GM19395 (cell line): ENCODE measurements around the gene SMC6.

ENCODE experiments used
- ATAC-seq: cut with Tn5 transposase; IDR thresholded peaks from one replicate; pipeline ENCODE4 v1.9.1; 2021; ENCODE audit warnings: mild to moderate bottlenecking, moderate library complexity; ENCODE audit not compliant: unreplicated experiment

The SMC6 gene, protein sequence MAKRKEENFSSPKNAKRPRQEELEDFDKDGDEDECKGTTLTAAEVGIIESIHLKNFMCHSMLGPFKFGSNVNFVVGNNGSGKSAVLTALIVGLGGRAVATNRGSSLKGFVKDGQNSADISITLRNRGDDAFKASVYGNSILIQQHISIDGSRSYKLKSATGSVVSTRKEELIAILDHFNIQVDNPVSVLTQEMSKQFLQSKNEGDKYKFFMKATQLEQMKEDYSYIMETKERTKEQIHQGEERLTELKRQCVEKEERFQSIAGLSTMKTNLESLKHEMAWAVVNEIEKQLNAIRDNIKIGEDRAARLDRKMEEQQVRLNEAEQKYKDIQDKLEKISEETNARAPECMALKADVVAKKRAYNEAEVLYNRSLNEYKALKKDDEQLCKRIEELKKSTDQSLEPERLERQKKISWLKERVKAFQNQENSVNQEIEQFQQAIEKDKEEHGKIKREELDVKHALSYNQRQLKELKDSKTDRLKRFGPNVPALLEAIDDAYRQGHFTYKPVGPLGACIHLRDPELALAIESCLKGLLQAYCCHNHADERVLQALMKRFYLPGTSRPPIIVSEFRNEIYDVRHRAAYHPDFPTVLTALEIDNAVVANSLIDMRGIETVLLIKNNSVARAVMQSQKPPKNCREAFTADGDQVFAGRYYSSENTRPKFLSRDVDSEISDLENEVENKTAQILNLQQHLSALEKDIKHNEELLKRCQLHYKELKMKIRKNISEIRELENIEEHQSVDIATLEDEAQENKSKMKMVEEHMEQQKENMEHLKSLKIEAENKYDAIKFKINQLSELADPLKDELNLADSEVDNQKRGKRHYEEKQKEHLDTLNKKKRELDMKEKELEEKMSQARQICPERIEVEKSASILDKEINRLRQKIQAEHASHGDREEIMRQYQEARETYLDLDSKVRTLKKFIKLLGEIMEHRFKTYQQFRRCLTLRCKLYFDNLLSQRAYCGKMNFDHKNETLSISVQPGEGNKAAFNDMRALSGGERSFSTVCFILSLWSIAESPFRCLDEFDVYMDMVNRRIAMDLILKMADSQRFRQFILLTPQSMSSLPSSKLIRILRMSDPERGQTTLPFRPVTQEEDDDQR

DNA sequence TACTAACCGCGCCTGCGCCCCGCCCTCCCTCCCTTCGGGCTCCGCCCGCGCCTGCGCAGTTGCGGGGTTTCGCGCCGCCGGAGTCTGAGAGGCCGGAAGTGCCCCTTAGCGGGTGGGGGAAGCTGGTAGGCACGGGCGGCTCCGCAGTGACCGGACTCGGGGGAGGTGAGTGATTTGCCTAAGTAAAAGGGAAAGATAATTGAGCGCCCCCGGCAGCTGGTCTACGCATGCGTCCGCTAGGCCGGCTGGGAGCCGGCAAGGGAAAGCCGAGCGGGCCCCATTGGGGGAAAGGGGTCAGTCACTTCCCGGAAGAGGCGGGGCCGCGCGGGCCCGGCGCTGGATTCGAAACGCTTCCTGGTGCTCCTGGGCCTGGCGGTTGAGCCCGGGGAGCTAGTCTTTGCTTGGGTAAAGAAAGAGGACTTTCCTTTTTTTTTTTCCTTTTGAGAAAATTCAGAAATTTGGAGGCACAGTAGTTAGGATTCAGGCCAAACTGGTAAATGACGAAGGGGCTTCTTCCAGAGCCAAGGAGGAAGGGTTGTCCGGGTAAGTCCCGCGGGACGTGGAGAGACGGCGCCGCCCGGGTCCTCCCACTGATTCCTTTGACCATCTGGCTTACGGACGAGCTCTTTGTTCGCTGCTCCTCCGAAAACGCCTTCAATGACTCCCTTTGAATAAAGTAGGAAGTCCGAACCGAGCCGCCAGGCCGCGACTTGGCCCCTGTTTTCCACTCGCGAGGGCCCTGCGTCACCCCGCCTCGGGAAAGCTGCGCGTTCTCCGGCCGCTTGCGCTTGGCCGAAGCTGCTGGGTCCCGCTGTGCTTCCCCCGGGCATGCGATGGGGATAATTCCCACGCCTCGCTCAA lies at the start of gene SMC6, which contains the start of gene GEN1:
TSS of gene SMC6 (minus strand) at position 8 of the 861 bp plus-strand sequence. CDS start 7,864 bp downstream, outside the sequence.
TSS of gene GEN1 (plus strand) at position 336 of the 861 bp plus-strand sequence. CDS start 5,806 bp downstream, outside the sequence.
- ATAC-seq = peak; percentile 62

DNA sequence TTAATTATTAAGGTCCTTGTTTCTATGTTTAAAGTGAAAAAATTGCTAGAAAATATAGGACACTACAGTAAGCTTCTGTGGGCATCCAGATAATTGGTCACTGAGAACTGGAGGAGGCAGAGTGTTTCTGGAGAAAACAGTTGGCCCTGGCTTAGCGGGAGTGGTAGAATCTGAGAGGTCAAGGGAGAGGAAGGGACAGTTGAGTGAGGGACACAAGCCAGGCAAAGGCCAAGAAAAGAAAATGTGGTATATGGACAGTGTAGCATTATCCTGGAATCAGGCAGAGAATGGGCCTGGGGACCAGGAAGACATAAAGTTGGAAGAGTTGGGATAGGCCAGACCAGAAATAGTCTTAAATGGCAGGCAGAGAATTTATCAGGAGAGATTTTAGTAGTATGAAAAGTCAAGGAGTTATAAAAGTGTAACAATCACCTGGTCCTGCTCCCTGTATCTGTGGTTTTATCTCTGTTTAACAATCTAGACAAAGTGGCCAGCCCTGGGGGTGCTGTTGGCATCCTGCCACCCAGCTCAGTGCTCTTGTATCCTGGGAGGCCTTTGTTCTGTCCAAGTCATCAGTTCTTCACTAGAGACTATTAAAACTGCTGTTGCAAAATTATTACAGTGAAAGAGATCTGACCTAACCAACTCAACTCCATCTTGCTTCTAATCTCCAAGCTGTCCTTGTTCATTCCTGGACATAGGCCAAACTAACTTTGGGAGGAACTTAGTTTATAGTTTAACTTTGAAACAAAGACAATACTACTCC lies 47.3 kb upstream of the SMC6 start:
- ATAC-seq = no peak

GRCh38 chr2:17800219-17800618 lies 46.6 kb upstream of the SMC6 start:
- no peak for ATAC-seq

DNA sequence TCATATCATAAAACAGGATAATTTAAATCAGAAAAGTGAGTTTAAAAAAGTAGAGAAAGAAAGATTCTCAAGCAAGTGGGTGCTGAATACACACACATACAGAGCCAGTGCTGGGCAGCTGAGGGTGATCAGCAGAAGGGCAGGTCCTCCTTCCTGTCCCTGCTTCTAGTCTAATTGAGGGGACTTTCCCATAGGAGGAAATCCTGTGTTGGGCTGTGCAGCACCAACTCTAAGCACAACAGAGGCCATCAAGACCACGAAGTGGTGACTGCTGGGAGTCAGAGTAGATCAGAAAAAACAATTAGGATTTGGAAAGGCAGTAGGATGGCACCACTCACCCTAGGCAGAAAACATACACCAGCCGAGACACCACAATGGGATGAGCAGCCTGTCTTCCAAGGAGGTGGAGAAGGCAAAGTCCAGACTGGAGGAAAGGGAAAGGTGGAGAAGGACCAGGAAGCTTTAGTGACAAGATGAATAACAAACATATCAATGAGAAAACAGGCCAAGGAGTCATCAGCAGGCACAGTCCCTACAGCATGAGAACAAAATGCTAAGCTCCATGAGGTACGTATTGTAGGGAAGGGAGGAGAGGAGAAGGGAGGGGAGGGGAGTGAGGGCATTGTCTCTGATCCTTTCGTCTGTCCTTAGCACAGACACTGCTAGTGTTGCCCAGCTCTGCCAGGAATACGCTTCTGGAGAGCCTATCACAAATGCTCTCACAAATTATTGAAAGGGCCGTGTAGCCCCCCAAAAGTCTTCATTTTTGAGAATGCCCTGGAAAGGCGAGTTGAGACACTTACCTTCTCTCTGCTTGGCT lies 45.9 kb upstream of the SMC6 start:
- ATAC-seq = no peak

GRCh38 chr2:17798338-17798737 lies 44.7 kb upstream of the SMC6 start:
- ATAC-seq = no peak

DNA sequence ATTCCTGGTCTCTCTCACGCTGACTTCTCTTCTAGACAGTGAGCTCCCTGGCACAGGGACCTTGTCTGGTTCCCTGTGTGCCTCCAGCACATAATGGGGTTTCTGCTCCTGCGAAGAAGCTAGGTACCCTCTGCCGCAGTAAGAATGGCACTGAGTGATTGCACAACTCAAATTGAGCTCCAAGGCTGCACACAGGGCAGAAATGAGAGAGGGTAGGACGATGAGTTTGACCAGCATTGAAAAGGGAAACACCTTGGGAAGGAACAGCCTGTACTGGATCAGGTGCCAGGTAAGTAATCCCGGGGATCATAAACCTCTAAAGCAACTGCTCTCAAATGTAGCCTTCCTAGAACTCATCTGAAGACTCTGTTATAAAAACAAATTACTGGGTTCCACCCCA lies 41.7 kb upstream of the SMC6 start:
- no peak for ATAC-seq

GRCh38 chr2:17793803-17794354 lies 40.3 kb upstream of the SMC6 start:
- ATAC-seq = no peak

GRCh38 chr2:17793296-17793695 lies 39.7 kb upstream of the SMC6 start:
- ATAC-seq = no peak

DNA sequence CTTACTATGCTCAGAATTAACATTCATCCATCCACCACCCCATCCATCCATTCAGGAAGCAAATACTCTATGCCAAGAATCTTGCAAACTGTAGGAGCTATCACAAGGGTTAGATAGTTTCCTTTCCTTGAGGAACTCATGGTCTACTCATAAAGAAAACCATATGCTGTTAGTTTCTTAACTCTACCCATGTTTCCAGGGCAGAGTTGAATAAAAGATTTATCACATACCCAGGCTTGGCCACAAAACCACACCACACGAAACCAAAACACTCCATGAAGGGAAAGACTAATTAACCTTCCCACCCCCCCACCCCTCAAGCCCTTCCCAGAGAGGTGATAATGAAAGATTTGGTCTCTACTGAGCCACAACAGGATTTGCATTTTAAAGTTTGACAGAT lies 38.9 kb upstream of the SMC6 start:
- ATAC-seq = no peak

GRCh38 chr2:17791817-17792130 lies 38.2 kb upstream of the SMC6 start:
- ATAC-seq = no peak

DNA sequence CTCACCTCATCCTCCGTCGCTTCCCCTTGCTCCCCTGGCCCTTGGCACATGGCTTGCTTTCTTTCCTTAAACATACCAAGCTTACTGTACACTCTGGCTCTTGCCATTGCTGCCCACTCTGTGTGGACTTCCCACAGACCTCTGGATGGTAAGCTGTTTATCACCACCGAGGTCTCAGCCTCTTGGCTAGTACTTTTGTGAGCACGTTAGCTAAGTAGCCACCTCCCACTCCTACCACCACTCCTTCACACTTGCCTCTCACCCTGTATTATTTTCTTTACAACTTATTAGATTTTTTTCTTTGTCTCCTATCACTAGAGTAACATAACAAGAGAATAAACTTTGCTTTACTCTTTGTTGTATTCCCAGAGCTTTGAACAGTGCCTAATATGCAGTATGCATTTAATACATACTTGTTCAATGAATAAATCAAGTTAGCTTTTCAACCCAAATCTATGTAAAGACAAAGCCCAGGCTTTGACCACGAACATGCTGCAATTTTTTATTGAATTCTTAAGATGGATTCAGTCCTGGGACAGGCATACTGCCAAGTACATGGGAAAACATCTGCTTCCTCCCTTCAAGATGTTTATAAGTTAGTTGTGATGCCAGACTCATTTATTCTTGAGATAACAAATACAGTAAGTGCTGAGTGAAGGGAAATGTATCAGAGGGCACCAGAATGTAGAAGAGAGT lies 37.7 kb upstream of the SMC6 start:
- no peak for ATAC-seq

DNA sequence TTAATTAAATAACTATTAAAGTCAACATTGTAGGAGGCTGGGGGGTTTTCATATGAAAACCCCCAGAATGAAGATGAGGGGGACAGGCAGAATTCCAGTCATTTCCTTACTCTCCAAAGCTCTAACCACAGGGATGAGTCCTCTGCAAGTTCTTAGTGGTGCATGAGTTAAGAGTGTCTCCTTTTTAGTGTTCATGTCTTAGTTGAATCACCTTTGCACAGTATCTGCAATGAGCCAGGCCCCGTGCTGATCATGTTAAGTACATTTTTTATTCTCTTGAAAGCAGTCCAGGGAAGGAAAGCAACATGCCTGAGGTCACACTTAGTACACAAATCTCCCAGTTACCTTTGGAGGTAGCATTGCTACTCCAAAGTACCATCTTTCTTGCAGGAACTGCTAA lies 36.9 kb upstream of the SMC6 start:
- ATAC-seq = no peak

DNA sequence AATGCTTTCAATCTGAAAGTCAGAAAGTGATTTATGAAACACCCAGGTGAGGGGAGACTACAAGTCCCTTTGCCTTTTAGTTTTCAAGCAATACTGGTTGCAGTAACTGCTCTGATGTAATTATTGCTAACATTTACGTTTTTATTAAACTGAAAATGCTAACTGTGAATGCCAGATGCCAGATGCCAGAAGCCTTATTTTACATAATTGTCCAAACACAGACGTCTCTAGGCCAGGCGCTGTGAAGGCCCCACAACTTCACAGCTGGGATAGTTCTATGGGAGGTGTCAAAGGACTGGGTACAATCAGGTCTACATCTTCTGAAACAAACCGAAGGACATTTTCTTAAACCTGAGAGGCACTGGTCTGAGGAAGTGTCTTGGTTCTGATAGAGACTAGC lies 35.2 kb upstream of the SMC6 start:
- no peak for ATAC-seq

DNA sequence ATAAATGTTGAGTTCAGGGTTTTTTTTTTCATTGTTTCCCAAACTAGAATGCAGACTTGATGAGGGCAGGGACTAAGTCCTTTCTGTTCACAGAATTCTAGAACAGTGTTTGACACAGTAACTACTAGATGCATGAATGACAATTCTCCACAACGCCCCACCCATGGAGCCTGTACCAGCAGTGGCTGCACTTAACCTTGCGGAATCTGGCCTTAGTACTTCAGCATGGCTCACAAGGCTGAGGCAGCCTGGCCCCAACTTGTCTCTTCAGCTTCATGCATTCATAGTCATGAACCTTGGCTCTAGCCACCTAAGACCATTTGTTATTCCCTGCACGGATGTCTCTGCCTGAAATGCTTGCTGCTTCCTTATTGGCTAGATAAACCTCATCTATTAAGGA lies 33.1 kb upstream of the SMC6 start:
- no peak for ATAC-seq

GRCh38 chr2:17781482-17781881 lies 27.9 kb upstream of the SMC6 start:
- ATAC-seq = no peak

DNA sequence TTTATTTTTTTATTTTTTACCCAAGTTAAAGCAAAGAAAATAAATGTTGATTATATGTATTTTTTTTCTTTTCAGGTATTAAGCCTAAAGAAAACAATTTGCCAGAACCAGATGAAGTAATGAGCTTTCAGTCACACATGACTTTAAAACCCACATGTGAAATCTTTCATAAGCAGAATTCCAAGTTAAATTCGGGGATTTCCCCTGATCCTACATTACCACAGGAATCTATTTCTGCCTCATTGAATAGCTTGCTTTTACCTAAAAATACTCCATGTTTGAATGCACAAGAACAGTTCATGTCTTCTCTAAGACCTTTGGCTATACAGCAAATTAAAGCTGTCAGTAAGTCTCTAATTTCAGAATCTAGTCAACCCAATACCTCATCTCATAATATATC lies 26.9 kb upstream of the SMC6 start:
- no peak for ATAC-seq

GRCh38 chr2:17772532-17772931 lies 18.9 kb upstream of the SMC6 start:
- no peak for ATAC-seq

GRCh38 chr2:17771956-17772355 lies 18.3 kb upstream of the SMC6 start:
- ATAC-seq = no peak
